Activated CD8-positive, alpha-beta memory T cell treated with anti-CD3 and anti-CD28 coated beads for 24 hours (primary cell): ENCODE results near the gene TMEM131L.

Source experiments
- DNase-seq: peaks from one replicate; pipeline ENCODE4 v3.0.0-alpha.2; 2020

The TMEM131L gene

GRCh38 chr4:153481478-153481877 lies 15.3 kb downstream of the TMEM131L start:
- DNase-seq = no peak

- DNase-seq = no peak
Observed at GRCh38 chr4:153483432-153484418, 17.6 kb downstream of the TMEM131L start.

- no peak for DNase-seq
Observed at GRCh38 chr4:153485359-153485758, 19.2 kb downstream of the TMEM131L start.

GRCh38 chr4:153485860-153486259 lies 19.7 kb downstream of the TMEM131L start:
- no peak for DNase-seq

GRCh38 chr4:153486281-153487151 lies 20.4 kb downstream of the TMEM131L start:
- no peak for DNase-seq

GRCh38 chr4:153488006-153488891 lies 22.1 kb downstream of the TMEM131L start:
- peak; percentile 92 for DNase-seq

- no peak for DNase-seq
Observed at GRCh38 chr4:153489856-153490558, 23.8 kb downstream of the TMEM131L start.

GRCh38 chr4:153490985-153491483 lies 24.9 kb downstream of the TMEM131L start:
- DNase-seq = no peak

- no peak for DNase-seq
Observed at GRCh38 chr4:153494562-153494961, 28.4 kb downstream of the TMEM131L start.

- DNase-seq = no peak
Observed at GRCh38 chr4:153495480-153496193, 29.5 kb downstream of the TMEM131L start.

- DNase-seq = peak; percentile 74
Observed at GRCh38 chr4:153497091-153497531, 31.0 kb downstream of the TMEM131L start.

GRCh38 chr4:153497988-153498967 lies 32.1 kb downstream of the TMEM131L start:
- no peak for DNase-seq

GRCh38 chr4:153499005-153499404 lies 32.8 kb downstream of the TMEM131L start:
- DNase-seq = no peak

- no peak for DNase-seq
Observed at GRCh38 chr4:153501578-153501977, 35.4 kb downstream of the TMEM131L start.

GRCh38 chr4:153502584-153502983 lies 36.4 kb downstream of the TMEM131L start:
- DNase-seq = no peak

- no peak for DNase-seq
Observed at GRCh38 chr4:153506341-153507309, 40.5 kb downstream of the TMEM131L start.

- DNase-seq = no peak
Observed at GRCh38 chr4:153507310-153508073, 41.3 kb downstream of the TMEM131L start.
